ENCODE data around the gene OAS1. TPM values are rescaled to one million over a fixed set of nuclear protein-coding genes. Genes with fewer than 3 reads are reported as not detected.

The OAS1 gene
- total RNA-seq, 6 experiments from 2014 or later, result not detected

GRCh38 chr12:112963227-112963861, 56.6 kb downstream of the OAS1 start:
- Mint-ChIP-seq H3K27me3 (ENCODE audit: insufficient read depth) (no peaks in the 10 kb centered on the region), H3K4me3 (no peak overlapping the region), H3K9me3 (peaks cover 5% of the 10 kb centered on the region), H3K36me3 (ENCODE audit: low read depth) (peaks cover 19% of the 10 kb centered on the region; the same call in 1 of the 2 replicates), H3K27ac (no peak overlapping the region), H3K4me1 (ENCODE audit: low read depth) (no peaks in the 10 kb centered on the region)
- TF ChIP-seq CTCF (IDR thresholded peaks at IDR 0.05), result no peak
- DNase-seq, result no peak

- H3K9me3 Mint-ChIP-seq, result peaks cover 5% of the 10 kb centered on the region
- H3K4me3 Mint-ChIP-seq, result no peak overlapping the region
- no peaks in the 10 kb centered on the region for H3K4me1 Mint-ChIP-seq (ENCODE audit: low read depth)
- H3K36me3 Mint-ChIP-seq (ENCODE audit: low read depth), result peaks cover 19% of the 10 kb centered on the region; the same call in 1 of the 2 replicates
- DNase-seq, result no peak
- no peak for TF ChIP-seq CTCF (IDR thresholded peaks at IDR 0.05)
- H3K27me3 Mint-ChIP-seq (ENCODE audit: insufficient read depth), result no peaks in the 10 kb centered on the region
- no peak overlapping the region for H3K27ac Mint-ChIP-seq
Measured at GRCh38 chr12:112964067-112964670, 57.4 kb downstream of the OAS1 start.

GRCh38 chr12:112964915-112965314, 58.2 kb downstream of the OAS1 start:
- Mint-ChIP-seq H3K36me3 (ENCODE audit: low read depth) (peaks cover 11% of the 10 kb centered on the region; the same call in 1 of the 2 replicates), H3K4me1 (ENCODE audit: low read depth) (no peaks in the 10 kb centered on the region), H3K27me3 (ENCODE audit: insufficient read depth) (no peaks in the 10 kb centered on the region), H3K4me3 (no peak overlapping the region), H3K9me3 (no peaks in the 10 kb centered on the region; the same call in 1 of the 2 replicates), H3K27ac (no peak overlapping the region)
- TF ChIP-seq CTCF (IDR thresholded peaks at IDR 0.05), result no peak
- no peak for DNase-seq

GRCh38 chr12:112965643-112966042, 58.9 kb downstream of the OAS1 start:
- DNase-seq, result no peak
- Mint-ChIP-seq H3K4me1 (ENCODE audit: low read depth) (no peaks in the 10 kb centered on the region), H3K36me3 (ENCODE audit: low read depth) (peaks cover 11% of the 10 kb centered on the region; the same call in 1 of the 2 replicates), H3K4me3 (no peak overlapping the region), H3K27ac (no peak overlapping the region), H3K9me3 (no peaks in the 10 kb centered on the region; the same call in 1 of the 2 replicates), H3K27me3 (ENCODE audit: insufficient read depth) (no peaks in the 10 kb centered on the region)
- TF ChIP-seq CTCF (IDR thresholded peaks at IDR 0.05), result no peak

GRCh38 chr12:112967306-112967705, 60.5 kb downstream of the OAS1 start:
- Mint-ChIP-seq H3K9me3 (no peaks in the 10 kb centered on the region; the same call in 1 of the 2 replicates), H3K36me3 (ENCODE audit: low read depth) (no peaks in the 10 kb centered on the region)

More at GRCh38 chr12:112967306-112967705, 60.5 kb downstream of the OAS1 start:
- no peak for DNase-seq
- H3K4me1 Mint-ChIP-seq (ENCODE audit: low read depth), result no peaks in the 10 kb centered on the region
- no peak overlapping the region for H3K27ac Mint-ChIP-seq
- no peaks in the 10 kb centered on the region for H3K27me3 Mint-ChIP-seq (ENCODE audit: insufficient read depth)
- H3K4me3 Mint-ChIP-seq, result no peak overlapping the region
- no peak for TF ChIP-seq CTCF (IDR thresholded peaks at IDR 0.05)
